Stimulated activated CD4-positive, alpha-beta T cell treated with anti-CD3 and anti-CD28 coated beads, Interleukin-1b, Interleukin-23, amount 100 ng/mL, for 48 hours (primary cell): ENCODE results near the gene EEF1G.
"Not testable (repeated sequence)": the region's sequence is repeated elsewhere in the genome, so short reads cannot be mapped to it uniquely, and the experiment has no call there.

ENCODE experiments used
- DNase-seq: peaks from one replicate; pipeline ENCODE4 v3.0.0-alpha.2; 2020

EEF1G gene

DNA sequence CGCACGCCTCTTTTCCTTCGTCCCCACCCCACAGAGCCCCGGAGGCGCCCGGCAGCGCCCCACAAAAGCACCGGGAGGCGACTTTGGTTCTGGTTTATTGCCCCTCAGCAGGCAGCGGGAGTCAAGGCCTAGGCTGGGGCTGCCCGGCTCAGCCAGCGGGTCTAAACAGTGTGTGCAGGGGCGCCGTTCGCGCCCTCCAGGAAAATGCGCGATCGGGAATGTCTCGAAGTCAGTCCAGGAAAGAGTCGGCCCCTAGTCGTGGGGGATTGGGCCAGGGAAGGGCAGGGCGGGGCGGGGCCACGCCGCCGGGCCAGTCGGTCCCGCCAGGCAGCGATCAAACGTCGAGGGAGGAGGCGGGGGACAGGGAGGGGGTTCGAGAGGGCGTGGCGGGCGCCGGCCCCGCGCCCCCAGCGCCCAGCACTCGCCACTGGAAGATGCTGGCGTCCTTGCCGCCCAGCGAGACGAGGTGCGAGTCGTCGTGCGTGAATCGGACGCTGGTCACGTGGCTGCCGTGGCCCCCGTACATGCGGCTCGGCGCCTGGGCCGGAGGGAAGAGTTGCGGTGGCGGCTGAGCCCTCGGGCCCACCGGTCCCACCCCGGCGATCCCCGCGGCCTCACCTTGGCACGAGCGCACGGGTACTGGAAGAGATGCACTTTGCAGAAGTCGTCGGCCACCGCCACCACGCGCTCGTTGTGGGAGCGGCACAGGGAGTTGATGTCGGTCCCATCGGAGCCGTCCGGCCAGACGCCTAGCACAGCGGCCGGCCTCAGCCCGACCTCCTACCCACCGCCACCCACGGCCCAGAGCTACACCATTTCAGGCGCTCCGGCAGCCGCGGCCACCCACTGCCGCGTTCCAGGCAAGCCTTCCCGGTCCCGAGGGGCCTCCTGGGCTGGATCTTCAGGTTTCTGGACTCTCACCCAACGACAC lies 28.7 kb upstream of the EEF1G start:
- no peak for DNase-seq

DNA sequence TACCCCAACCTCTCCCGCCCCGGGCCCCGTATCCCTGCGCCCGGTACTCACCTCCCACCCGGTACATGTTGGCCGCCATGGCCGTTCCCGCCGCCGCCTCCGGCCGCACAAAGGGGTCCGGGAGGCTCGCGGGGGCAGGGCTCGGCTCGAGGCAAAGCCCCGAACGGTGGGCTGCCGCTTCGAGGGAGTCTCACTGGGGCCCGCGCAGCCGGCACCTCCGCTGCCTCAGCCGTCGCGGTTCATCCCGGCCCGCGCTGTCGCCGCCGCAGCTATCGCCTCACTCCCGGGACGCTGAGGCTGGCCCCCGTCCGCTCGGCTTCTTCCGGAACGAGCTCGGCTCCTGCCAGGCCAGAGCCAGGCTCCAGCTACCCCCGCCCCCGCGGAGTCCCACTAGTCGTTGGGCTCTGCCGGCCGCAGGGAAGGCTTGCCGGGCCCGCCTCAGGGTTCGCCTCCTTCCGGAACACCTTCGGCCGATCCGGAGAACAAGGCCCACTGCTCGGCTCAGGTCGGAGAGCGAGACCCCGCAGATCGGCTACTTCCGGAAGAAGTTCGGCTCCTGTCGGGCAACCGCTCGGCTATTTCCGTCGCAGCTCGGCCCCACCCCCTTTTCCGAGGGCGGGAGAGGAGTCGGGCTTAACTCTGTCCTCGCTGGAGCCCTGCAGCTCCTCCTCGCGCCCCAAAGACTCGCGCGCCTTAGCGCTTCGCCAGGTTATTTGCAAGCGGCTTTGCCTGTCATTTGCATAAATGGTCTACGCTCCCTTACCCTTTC lies 27.9 kb upstream of the EEF1G start, which contains the start of gene MTA2:
TSS of gene MTA2 (minus strand) at position 494 of the 769 bp plus-strand sequence. CDS start at position 79, 415 bp downstream.
- DNase-seq = peak; percentile 100

DNA sequence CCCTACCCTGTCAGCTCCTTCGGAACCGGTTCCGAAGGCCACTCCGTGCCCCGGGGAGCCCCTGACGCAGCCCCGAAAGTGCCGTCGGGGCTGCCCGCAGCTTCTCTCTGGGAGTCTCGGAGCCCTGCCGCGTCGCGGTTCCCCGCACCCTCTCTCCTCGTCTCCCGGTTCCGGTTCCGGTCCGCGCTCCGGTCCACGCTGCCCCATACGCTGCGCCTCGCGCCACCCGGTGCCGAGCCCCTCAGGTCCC lies 27.4 kb upstream of the EEF1G start:
- DNase-seq = peak; percentile 46

DNA sequence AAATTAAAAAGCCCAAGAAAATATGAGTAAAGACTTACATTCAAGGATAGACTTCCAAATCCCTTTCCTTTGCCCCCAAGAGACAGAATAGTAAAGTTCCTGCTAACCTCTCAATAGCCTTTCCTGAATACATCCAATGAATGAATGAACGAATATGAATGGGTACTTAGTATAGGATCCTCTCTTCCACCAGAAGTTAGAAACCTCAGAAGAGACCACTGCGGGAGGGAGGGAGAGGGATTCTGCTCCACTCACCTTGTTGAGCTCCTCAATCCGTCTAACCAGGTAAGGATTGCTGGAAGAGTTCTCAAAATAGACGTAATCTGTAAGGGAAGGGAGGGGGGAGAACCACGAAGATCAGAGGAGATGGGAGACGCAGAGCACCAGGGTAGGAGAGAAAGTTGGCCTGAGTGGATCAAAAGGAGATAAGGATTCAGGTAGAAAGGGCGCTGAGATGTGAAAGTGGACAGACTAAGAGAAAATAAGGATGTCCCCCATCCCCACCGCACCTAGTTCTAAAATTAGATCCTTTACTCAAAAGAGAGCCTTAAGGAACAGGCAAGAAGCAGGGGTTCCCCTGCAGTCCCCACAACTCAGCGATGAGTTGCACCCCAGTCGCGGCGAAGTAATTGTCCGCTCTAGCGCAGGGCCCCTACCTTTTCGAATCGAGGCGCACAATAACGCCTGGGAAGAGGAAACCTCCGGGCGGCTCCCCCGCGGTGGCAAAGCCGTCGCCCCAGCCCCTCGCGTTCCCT lies 26.9 kb upstream of the EEF1G start:
- DNase-seq = peak; percentile 29

DNA sequence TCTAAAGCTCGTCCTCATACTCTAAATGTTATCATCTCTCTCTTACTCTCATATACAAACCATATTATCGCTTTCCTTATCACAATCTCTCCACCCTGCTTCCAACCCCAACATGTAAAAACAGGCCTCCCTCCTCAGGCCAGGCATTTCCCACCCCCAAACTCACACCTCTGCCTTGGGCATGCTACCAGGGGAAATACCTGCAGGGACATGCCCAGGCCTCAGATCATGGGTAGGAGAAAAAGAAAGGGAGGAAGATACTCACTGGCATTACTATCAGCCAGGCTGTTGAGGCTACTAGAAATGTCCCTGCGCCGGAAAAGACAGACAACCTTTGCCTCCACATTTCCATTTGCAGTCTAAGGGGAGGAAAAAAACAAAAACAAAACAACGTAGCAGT lies 26.2 kb upstream of the EEF1G start:
- no peak for DNase-seq

DNA sequence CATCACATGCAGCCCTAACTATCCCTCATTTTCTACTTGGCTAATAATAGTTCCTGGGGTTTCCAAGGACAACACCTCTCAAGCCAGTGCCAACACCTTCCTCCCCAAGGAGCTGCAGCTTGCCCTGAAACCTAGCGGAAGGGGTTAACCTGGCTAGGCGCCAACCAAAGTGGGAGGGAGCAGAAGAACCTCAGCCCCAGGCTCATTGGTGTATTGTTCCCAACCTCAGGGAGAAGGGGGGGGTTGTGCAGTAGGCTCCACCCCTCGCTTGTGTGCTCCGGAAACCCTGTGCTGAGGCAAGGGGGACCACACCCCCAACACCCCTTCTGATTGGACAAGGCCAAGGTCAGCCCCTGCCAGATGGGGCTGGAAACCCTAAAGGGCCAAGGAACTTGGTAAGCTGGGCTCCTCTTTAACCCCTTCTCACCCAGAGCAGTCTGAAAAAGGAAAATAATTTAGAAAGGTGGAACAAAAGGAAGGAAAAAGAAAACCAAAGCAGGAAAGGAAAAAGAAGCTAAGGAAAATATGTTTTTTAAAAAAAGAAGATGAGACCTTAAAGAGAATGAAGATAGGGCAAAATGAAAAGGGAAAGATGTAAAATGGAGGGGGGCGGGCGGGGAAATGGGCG lies 25.5 kb upstream of the EEF1G start:
- DNase-seq = peak; percentile 98

DNA sequence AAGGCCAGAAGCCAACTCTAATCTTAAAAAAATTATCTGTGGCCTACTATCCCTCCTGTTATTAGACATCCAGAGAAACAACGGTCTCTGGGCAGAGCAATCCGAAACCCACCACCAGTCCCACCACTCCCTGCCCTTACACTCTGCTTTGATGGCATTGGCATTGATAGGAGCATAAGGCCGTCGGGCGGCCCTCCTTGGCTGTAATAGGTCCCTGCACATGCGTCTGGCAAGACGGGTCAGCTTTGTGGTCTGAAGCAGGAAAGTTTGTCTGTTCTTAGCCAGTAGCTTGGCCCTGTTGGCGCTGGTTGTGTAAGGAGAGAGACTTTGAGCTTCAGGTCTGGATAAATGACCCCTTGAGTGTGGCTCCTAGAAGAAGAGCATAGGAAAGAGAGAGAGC lies 21.4 kb upstream of the EEF1G start:
- no peak for DNase-seq

DNA sequence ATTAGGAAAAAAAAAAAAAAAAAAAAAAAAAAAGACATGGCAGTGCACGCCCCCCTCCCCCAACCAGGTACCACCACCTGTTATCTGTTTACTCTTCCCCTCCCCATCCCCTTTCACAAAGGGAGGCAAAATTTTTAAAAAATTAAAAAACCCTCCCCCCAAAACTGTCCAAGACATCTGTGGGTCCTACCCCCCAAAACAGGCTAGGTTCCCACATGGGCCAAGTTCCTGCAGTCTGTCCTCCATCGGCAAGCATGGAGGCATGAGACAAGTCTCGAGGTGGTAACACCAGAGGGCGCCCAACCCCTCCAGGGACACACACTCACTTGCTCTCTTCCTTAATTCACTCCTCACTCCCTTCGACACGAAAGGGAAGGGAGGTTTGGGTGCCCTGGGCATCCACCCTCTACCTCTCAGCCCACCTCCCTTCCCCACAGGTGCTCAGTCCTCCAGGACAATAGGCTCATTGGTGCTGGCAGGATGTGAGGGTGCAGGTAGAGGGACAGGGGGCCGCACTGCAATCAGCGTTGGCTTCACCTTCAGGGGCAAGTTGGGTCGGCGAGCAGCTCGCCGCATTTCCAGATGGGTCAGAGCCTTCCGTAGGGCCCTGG lies 19.8 kb upstream of the EEF1G start:
- DNase-seq = peak; percentile 82

DNA sequence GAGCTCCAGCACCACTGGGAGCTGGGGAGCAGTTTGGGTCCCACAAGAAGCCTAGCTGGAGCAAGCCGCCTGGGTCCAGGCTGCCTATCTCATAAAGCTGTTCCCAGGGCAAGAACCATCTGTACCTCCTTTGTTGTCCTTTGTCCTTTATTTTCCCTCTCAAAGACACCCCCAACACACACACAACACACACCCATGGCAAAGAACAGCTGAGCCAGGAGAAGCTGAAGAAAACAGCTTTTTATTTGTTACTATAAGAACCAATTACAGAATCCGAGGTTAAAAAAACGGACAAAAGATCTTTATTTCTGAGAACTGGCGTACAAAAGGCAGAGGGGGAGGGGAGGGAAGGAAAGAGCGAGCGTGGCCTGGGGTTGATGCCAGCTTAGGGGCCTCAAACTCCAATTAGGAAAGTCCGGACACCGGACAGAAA lies 19.3 kb upstream of the EEF1G start:
- no peak for DNase-seq

DNA sequence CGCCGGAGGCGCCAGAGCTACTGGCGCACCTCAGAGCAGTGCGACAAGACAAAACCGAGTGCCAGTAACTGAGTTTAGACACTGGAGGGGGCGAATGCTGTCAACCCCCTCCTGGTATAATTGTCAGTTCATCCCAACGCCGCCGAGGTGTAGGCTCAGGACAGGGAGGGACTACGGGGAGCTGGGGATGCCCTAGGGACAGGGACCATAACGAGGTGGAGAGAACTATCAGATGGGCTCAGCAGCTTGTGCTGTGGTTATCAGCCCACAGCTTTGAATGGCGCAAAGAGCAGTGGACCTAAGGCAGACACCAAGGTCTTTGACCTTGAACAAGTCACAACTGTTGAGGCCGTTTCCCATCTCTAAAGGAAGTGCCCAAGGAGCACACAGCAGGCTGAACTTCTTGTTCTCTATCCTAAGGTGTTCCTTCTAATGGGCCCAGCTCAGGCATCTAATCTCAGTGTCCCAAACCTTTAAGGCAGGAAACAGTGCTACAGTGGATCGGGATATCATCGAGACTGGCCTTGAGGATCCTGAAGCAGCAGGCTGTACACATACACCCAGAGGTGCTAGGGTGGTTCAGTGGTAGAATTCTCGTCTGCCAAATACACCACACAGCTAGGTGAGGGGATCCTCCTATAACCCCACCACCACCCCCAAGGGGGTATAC lies 18.6 kb upstream of the EEF1G start:
- no peak for DNase-seq

DNA sequence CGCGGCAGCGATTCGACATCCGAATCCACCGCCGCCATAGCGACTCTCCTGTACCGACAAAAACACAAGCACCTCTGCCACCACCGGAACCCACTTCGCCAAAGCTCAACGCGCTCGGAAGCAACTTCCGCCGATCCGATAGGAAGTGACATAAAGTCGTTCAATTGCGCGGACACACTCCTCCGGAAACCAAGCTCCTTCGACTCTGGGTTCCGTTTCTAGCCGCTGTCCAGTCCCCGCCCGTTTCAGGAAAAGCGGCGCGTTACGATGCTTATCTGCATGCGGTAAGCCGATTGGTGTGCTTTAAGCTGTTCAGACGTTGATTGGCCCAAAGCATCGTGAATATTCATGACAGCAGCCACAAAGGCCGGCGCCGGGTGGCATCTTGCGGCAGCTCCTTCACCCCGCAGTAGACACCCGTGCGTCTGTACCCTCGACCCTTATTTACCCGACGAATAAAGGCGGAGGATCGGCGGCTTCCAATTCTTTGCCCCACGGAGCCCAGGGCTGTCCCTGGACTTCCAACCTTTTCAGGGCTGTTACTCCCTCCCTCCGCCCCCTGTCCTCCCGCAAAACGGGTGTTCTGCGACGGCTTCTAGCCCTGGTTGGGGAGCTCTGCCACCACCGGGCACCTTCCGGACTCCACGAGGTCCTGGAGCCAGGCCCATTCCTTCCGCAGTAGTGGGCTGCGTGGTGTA lies 17.9 kb upstream of the EEF1G start, which contains the start of gene TUT1:
TSS of gene TUT1 (minus strand) at position 76 of the 698 bp plus-strand sequence. CDS start at position 38, 38 bp downstream.
- peak; percentile 97 for DNase-seq

DNA sequence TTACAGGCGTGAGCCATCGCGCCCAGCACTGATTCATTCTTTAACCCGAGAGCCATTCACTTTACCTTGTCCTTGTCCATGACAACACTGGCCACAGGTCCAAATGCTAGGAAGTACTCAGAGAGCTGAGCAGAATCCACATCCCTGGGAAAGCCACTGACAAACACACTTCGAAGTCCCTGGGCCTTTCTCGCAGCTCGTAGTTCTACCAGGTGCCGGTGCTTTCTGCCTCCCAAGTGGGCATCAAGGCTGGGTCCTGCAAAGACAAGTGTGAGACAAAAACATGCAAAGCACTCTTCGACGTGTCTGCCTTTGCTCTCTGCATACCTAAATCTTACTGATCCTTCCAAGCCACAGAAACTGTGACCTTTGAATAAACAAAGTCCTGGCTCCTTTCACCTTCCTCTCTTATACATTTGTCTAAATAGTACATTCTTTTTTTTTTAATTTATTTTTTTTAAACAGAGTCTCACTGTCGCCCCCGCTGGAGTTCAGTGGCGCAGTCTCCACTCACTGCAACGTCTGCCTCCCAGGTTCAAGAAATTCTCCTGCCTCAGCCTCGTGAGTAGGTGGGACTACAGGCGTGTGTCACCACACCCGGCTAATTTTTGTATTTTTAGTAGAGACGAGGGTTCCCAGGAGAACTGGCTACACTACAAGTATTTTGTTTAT lies 15.4 kb upstream of the EEF1G start:
- DNase-seq = peak; percentile 35

DNA sequence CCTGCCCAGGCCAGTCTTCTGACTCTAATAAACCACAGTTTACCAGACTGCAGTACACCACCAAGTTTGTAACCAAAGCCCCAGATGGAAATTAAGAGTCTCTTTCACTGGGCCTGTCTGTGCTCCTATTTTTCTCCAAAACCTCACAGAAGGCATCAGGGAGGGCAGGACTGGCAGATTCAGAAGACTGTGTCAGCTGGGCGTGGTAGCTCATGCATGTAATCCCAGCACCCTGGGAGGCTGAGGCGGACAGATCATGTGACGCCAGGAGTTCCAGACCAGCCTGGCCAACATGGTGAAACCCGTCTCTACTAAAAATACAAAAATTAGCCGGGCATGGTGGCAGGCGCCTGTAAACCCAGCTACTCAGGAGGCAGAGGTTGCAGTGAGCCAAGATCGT lies 11.7 kb upstream of the EEF1G start:
- not testable (repeated sequence) for DNase-seq

DNA sequence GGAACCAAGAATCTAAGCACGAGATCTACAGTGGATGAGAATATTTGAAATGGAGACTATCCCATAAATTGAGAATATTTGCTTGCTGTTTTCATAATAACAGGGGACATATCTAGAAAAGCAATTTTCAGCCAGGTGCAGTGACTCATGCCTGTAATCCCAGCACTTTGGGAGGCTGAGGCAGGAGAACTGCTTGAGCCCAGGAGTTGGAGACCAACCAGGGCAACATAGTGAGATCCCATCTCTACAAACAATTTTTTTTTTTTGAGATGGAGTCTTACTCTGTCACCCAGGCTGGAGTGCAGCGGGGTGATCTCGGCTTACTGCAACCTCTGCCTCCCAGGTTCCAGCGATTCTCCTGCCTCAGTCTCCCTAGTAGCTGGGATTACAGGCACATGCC lies 8.0 kb upstream of the EEF1G start:
- DNase-seq = not testable (repeated sequence)

DNA sequence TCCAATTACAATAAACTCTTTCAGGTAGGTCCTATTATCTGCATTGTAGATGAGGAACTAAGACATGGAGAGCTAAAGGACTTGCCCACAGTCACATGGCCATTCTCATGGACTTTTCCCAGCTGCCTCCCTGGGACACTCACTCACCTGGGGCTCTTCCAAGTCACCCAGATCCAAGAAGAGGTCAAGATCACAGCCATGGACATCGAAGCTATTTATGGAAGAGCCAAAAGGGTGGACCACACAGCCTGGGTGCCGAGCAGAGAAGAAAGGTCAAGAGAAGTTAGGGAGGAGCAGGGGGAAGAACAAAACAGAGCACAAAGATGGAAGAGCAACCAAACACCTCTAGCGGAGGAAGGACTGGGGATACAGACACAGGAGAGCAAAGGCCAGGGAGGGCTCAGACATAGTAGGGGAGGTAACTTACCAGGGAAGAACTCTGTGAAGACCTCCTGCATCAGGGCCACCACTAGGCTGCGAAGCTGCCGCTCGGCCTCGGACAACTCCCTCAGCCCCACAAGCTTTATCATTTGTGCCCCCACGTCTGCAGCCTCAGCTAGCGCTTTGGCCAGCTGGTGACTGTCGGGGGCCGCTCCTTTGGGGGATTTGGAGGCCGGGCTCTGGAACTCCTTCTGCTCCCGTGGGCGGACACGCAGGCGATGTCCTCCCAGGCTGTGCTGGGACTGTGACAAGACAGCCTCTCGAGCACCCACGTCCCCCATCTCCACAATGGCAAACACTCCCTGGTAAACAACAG lies 7.4 kb upstream of the EEF1G start:
- DNase-seq = no peak

DNA sequence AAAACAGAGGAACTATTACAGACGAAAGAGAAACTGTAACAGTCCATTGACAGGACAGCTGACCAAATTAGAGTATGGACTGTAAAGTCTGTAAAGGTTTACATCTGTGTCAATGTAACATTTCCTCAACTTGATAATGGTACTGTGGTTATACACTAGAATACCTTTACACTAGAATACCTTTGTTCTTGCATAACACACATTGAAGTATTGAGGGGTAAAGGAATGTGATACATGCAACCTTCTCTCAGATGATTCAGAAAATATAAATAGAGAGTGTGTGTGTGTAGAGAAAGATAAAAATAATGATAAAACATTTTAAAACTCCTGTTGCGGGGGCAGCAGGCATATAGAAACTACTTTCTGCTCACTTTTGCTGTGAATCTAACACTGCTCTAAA lies 5.6 kb upstream of the EEF1G start:
- DNase-seq = no peak

DNA sequence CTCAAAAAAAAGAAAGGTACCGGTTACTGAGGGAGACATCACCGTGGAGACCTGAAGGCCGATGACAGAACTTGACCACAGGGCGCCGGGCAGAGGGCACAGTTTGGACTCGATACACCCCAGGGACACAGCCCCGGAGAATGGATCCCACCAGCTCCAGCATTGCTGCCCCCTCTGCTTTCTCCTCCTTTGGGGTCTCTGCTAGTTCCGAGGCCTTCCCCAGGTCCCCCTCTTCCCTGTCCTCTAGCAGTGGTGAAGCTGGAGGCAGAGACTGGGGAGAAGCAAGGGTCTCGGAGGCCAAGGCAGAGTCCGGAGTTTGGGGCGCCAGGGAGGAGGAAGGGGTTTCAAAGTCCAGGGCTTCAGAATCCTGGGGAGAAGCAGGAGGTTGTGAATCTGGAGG lies 4.8 kb upstream of the EEF1G start:
- DNase-seq = no peak

DNA sequence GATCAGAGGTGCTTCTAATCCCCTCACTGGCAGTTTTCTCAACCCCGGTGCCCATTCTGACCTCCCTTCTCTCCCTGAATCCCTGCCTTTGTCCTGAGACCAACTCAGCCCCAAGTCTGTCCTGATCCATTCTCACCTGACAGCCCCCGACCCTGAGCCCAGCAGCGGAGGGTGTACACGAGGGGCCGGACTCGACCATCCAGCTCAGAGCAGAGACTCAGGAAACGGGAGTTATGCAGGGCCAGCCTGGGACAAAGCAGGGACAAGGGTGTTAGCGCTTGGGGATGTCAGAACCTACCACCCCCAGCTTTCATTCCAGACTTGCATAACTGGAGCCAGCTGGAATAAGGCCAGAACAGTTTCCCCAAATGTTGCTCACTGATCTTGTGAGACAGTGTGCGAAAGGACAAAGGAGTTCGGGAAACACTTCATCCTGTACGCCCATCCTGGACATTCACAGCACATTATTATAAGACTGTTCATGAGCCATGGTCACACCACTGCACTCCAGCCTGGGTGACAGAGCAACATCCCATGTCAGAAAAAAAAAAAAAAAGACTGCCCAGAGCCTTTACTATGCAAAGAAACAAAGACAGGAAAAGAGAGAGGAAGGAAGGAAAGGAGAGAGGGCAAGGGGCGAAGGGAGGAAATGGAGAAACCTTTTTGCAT lies 3.5 kb upstream of the EEF1G start:
- no peak for DNase-seq

DNA sequence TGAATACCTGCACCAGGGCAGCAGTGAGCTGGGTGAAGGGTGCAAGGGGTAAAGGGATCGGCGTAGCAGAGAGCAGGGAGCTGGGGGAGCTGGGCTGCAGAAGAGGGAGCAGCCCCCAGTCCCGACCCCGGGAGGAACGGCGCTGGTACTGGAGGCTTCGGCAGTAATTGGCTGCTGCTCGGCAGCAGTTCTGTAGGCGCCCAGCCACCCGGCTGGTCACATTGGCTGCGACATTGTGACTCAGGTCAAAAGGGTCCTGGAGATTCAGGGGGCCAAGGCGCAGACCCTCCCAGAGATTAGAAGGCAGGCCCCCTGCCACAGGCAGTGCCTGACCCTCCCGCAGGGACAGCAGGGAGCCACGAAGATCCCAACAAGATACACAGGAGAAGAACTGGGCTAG lies 2.1 kb upstream of the EEF1G start:
- no peak for DNase-seq
